ENCODE measurements around the gene C1QL4.

C1QL4 gene

DNA sequence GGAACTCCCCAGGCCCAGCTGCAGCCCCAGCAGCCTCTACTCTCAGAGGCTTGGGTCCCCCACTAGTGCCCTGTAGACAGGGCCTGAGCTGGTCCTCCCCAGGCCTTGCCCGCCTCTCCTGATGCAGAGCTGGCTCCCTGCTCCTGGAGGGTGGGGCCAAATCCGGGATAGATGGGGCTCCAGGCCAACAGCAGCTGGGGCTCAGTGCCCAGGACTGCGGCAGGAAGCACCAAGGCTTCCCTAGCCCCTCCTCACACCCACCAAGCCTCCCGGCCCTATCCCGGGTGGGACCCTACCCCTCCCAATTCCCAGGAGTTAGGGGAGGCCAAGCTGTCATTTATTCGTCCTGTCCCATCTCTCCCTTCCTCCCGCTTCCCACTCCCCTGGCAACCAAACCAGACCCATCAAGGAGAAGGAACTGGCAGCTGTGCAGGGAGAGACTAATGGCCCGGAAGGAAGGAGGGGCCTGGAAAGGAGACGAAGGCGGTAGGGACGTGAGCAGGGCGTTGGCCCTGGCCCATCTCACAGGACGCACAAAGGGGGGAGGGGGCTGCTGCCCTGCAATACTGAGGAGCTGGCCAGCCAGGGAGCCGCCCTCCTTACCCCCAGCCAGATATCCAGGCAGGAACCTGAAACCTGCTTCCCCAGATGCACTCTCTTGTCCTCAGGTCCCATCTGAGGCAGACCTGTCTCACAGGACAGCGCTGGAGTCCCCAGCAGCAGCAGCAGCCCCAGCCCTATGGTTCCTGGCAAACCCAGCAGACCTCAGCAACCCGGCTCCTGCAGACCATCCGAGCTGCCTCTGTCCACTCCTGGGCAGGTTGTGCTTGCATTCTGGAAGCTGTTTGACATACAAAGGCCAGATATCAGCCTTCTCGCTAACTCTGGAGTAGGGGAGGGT lies 43.7 kb downstream of the C1QL4 start:
- H3K4me3 ChIP-seq (ENCODE audit: low read length): no peak overlapping the region

DNA sequence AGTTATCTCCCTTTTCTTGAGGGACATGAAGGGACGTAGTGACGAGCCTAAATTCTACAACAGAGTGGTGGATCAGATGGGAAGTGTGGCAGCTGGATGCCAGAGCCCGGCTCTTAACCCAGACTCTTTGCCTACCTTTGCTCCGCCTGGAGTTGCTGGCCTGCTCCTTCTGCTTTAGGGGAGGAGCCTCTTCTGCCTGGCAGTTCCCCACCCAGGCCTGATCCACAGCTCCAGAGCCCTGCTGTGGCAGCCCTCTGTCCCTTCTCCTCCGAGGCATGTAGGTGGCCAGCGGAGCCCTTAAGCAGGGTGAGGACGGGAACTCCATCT lies 44.3 kb downstream of the C1QL4 start:
- H3K4me3 ChIP-seq (ENCODE audit: low read length): no peak overlapping the region
- TF ChIP-seq, protein P1, sequence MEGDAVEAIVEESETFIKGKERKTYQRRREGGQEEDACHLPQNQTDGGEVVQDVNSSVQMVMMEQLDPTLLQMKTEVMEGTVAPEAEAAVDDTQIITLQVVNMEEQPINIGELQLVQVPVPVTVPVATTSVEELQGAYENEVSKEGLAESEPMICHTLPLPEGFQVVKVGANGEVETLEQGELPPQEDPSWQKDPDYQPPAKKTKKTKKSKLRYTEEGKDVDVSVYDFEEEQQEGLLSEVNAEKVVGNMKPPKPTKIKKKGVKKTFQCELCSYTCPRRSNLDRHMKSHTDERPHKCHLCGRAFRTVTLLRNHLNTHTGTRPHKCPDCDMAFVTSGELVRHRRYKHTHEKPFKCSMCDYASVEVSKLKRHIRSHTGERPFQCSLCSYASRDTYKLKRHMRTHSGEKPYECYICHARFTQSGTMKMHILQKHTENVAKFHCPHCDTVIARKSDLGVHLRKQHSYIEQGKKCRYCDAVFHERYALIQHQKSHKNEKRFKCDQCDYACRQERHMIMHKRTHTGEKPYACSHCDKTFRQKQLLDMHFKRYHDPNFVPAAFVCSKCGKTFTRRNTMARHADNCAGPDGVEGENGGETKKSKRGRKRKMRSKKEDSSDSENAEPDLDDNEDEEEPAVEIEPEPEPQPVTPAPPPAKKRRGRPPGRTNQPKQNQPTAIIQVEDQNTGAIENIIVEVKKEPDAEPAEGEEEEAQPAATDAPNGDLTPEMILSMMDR (conservative IDR thresholded peaks at IDR 0.05; ENCODE audit: low read length): no peak
- DNase-seq (ENCODE audit: low read depth): no peak

More for the DNA sequence above, 43.7 kb downstream of the C1QL4 start:
- TF ChIP-seq, protein P1 (conservative IDR thresholded peaks at IDR 0.05; ENCODE audit: low read length): no peak
- DNase-seq (ENCODE audit: low read depth): no peak

- no peak for DNase-seq (ENCODE audit: low read depth)
- H3K4me3 ChIP-seq (ENCODE audit: low read length): no peak overlapping the region
- TF ChIP-seq, protein P1 (conservative IDR thresholded peaks at IDR 0.05; ENCODE audit: low read length): no peak
Measured at GRCh38 chr12:49288922-49289555, 47.9 kb downstream of the C1QL4 start.

DNA sequence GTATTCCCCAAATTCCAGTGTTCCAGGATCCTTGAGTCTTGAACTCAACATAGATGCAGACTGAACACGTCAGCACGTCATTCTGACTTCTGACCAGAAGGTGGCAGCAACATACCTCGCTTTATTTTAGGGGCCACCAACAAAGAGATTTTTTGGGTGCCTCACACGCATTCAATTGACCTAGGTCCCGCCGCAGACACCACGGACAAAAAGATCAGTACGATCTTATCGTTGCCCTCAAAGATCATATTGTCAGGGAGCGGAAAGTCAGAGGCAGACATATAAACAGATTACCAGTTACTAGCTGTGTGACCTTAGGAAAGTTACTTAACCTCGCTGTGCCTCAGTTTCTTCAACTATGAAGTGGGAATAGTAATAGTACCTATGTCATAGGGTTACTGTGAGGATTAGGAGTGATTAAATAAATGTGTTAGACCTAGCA lies 48.6 kb downstream of the C1QL4 start:
- DNase-seq (ENCODE audit: low read depth): peak; percentile 42
- TF ChIP-seq, protein P1 (conservative IDR thresholded peaks at IDR 0.05; ENCODE audit: low read length): peak; percentile 82
- H3K4me3 ChIP-seq (ENCODE audit: low read length): no peak overlapping the region

GRCh38 chr12:49287876-49288275 lies 49.1 kb downstream of the C1QL4 start:
- no peak for DNase-seq (ENCODE audit: low read depth)
- H3K4me3 ChIP-seq (ENCODE audit: low read length): no peak overlapping the region
- TF ChIP-seq, protein P1 (conservative IDR thresholded peaks at IDR 0.05; ENCODE audit: low read length): no peak

DNA sequence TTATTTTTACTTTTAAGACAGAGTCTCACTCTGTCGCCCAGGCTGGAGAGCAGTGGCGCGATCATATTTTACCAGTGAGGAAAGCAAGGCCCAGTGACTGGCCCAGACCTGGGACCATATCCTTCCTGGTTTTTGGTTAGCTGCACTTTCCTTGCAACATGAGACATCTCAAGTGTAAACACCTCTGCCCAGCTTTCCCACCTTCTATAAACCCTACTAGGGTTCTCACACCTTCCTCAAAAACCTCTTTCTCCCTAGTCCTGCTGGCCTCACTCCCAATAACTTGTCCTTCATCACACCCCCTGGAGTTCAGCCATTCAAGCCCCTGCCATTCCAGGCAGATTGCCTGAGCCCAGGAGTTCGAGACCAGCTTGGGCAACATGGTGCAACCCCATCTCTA lies 52.3 kb downstream of the C1QL4 start:
- no peak for DNase-seq (ENCODE audit: low read depth)

More for the DNA sequence above, 52.3 kb downstream of the C1QL4 start:
- H3K4me3 ChIP-seq (ENCODE audit: low read length): no peak overlapping the region
- TF ChIP-seq, protein P1 (conservative IDR thresholded peaks at IDR 0.05; ENCODE audit: low read length): no peak

Data from AG10803 (cell line).